OCI-LY3 (cell line): ENCODE results near the gene LRRC8C.

Source experiments
- CTCF ChIP-seq: fragments of 200-600, 300-600 bp; sonication (generic); IDR thresholded peaks from 2 replicates; pipeline ENCODE4 v1.5.1; 2014; ENCODE audit warnings: antibody characterized with exemption, low read length, low read depth
- EZH2phosphoT487 ChIP-seq: fragments of 200-600 bp; shearing (Covaris generic); IDR thresholded peaks from 2 replicates; pipeline ENCODE4 v1.6.1; 2018; ENCODE audit warnings: antibody characterized with exemption, mixed run types, low read depth

GRCh38 chr1:89606227-89606980 is 26.5 kb upstream of the LRRC8C start:
- TF ChIP-seq CTCF (no peak), EZH2phosphoT487 (no peak)
